Spleen (tissue), 7 donors: ENCODE measurements around the gene PDE4B.

ENCODE experiments used
- CTCF ChIP-seq, 11 experiments: fragments of 200-600 bp in 7 of 11; fragments of 450-650 bp in 4 of 11; sonication (generic) in 4 of 11; IDR thresholded peaks in 8 of 11; conservative IDR thresholded peaks in 3 of 11; 1 replicate in 7 of 11; 2 replicates in 4 of 11; pipeline versions ENCODE4 v1.4.0 to v1.8.0; 2016 to 2021; ENCODE audit warnings: antibody characterized with exemption in 11 of 11, inconsistent platforms in 4 of 11, mild to moderate bottlenecking in 1 of 11
- POLR2A ChIP-seq, 3 donors: fragments of 450-650 bp; IDR thresholded peaks; one replicate each; pipeline ENCODE4 v1.5.1; 2017; ENCODE audit warnings: antibody characterized with exemption in 3 of 3, mild to moderate bottlenecking in 1 of 3
- donor health status: DM: no; HTN: no; CAD: no; lungs with moderate emphysema.
- donor health status: DM: no; HTN: no; CAD: no.
- donor health status: DM: no; HTN: no; CAD: no.

GRCh38 chr1:66167267-66167666, 374.6 kb downstream of the PDE4B start:
- TF ChIP-seq CTCF (IDR thresholded peaks at IDR 0.05 in 8 of 11, conservative IDR thresholded peaks at IDR 0.05 in 3 of 11) = no peak
- no peak for TF ChIP-seq POLR2A (IDR thresholded peaks at IDR 0.05)
